ENCODE results near the gene PLAU.

PLAU gene

GRCh38 chr10:73910764-73911552, at the start of gene PLAU:
PLAU (plus strand) TSS chr10:73911132; CDS start chr10:73911556, 424 bp downstream.
- peak in 1 of 4 experiments; percentile 42 for DNase-seq

GRCh38 chr10:73862011-73862410, 48.9 kb upstream of the PLAU start:
- DNase-seq: no peak

- DNase-seq: no peak
Observed at GRCh38 chr10:73863039-73863817, 47.7 kb upstream of the PLAU start.

GRCh38 chr10:73864229-73864628, 46.7 kb upstream of the PLAU start:
- DNase-seq: no peak

GRCh38 chr10:73865107-73865458, 45.8 kb upstream of the PLAU start:
- no peak for DNase-seq

GRCh38 chr10:73865459-73866442, 45.2 kb upstream of the PLAU start:
- peak in 2 of 4 experiments; percentile 42 to 49 for DNase-seq

- DNase-seq: no peak
Observed at GRCh38 chr10:73866621-73867020, 44.3 kb upstream of the PLAU start.

- DNase-seq: no peak
Observed at GRCh38 chr10:73867126-73867807, 43.7 kb upstream of the PLAU start.

GRCh38 chr10:73867871-73868631, 42.9 kb upstream of the PLAU start:
- DNase-seq: no peak

- DNase-seq: no peak
Observed at GRCh38 chr10:73868655-73869195, 42.2 kb upstream of the PLAU start.

- no peak for DNase-seq
Observed at GRCh38 chr10:73871295-73872189, 39.4 kb upstream of the PLAU start.

GRCh38 chr10:73872190-73872710, 38.7 kb upstream of the PLAU start:
- DNase-seq: no peak

- no peak for DNase-seq
Observed at GRCh38 chr10:73873142-73873837, 37.6 kb upstream of the PLAU start.

GRCh38 chr10:73873838-73874215, 37.1 kb upstream of the PLAU start:
- DNase-seq: peak in 1 of 4 experiments; percentile 16

- peak; percentile 49 to 76 (median 56) for DNase-seq
Observed at GRCh38 chr10:73874267-73875138, 36.4 kb upstream of the PLAU start, which contains the start of gene CAMK2G. CAMK2G (minus strand) TSS chr10:73874555; CDS start chr10:73874461, 94 bp downstream.

GRCh38 chr10:73875139-73875475, 35.8 kb upstream of the PLAU start:
- DNase-seq: no peak

GRCh38 chr10:73876157-73876556, 34.8 kb upstream of the PLAU start:
- DNase-seq: no peak

- DNase-seq: no peak
Observed at GRCh38 chr10:73876566-73876965, 34.4 kb upstream of the PLAU start.

Measured in activated naive CD4-positive, alpha-beta T cell (primary cell).